WTC11 (cell line): ENCODE data around the gene OST4. TPM values are rescaled to one million over a fixed set of nuclear protein-coding genes. Genes with fewer than 3 reads are reported as not detected.

ENCODE experiments used
- ATAC-seq: fragments of 200-7000 bp; cut with Tn5 transposase; 2 replicates; pipeline ENCODE4 v1.10.0; 2021; ENCODE audit warnings: mild to moderate bottlenecking, moderate library complexity
- CTCF ChIA-PET: fragments of 300-600 bp; sonication (Branson Sonifier 250); formaldehyde crosslinking; loops from one replicate; lab custom pipeline; 2021; ENCODE audit warnings: antibody characterized with exemption; lab: Charles Lee
- POLR2A ChIA-PET: fragments of 350-600 bp; sonication (Branson Sonifier 250); formaldehyde crosslinking; loops from one replicate; lab custom pipeline; 2021; ENCODE audit warnings: antibody characterized with exemption; lab: Charles Lee
- DNase-seq: peaks from one replicate; pipeline ENCODE4 v3.0.0; 2021; ENCODE audit warnings: low spot score
- H3K27ac Mint-ChIP-seq: 2 replicates; pipeline ENCODE4 v1.8.0; 2021; ENCODE audit warnings: mixed read lengths
- H3K27me3 Mint-ChIP-seq: 2 replicates; pipeline ENCODE4 v1.8.0; 2021; ENCODE audit warnings: low read depth, mild to moderate bottlenecking, moderate library complexity, mixed read lengths
- H3K36me3 Mint-ChIP-seq: 2 replicates; pipeline ENCODE4 v1.8.0; 2021; ENCODE audit warnings: mixed read lengths
- H3K4me1 Mint-ChIP-seq: 2 replicates; pipeline ENCODE4 v1.8.0; 2022; ENCODE audit warnings: mixed read lengths
- H3K4me3 Mint-ChIP-seq: 2 replicates; pipeline ENCODE4 v1.8.0; 2021; ENCODE audit warnings: mild to moderate bottlenecking, moderate library complexity, mixed read lengths
- H3K9me3 Mint-ChIP-seq: 2 replicates; pipeline ENCODE4 v1.8.0; 2021; ENCODE audit warnings: mixed read lengths
- FOXK1 ChIP-seq: sonication (generic); formaldehyde crosslinking; IDR thresholded peaks from 2 replicates; pipeline ENCODE4 v1.8.0; 2022; ENCODE audit warnings: mild to moderate bottlenecking, moderate library complexity, missing genetic modification reagents
- NR2C2 ChIP-seq: sonication (generic); formaldehyde crosslinking; IDR thresholded peaks from 2 replicates; pipeline ENCODE4 v1.8.0; 2022; ENCODE audit warnings: mild to moderate bottlenecking, missing genetic modification reagents
- OVOL2 ChIP-seq: fragments of 250-450 bp; sonication (Bioruptor Pico); IDR thresholded peaks from 2 replicates; pipeline ENCODE4 v1.9.0; 2021; ENCODE audit warnings: mild to moderate bottlenecking, borderline replicate concordance
- SMAD4 ChIP-seq: sonication (generic); formaldehyde crosslinking; IDR thresholded peaks from 2 replicates; pipeline ENCODE4 v1.8.0; 2022; ENCODE audit warnings: mild to moderate bottlenecking, missing genetic modification reagents
- ZNF121 ChIP-seq: sonication (generic); formaldehyde crosslinking; IDR thresholded peaks from 2 replicates; pipeline ENCODE4 v1.8.0; 2023; ENCODE audit warnings: missing genetic modification reagents
- ZNF219 ChIP-seq: sonication (generic); formaldehyde crosslinking; IDR thresholded peaks from 2 replicates; pipeline ENCODE4 v1.8.0; 2023; ENCODE audit warnings: missing genetic modification reagents, mild to moderate bottlenecking, borderline replicate concordance
- total RNA-seq: library from RNA; stranded (reverse); gene quantifications from 3 replicates; pipeline ENCODE4 v1.2.3, GENCODE V29; 2021
- TF ChIP-seq, protein P1 (sequence below): sonication (generic); formaldehyde crosslinking; IDR thresholded peaks from 2 replicates; pipeline ENCODE4 v1.8.0; 2023; ENCODE audit warnings: missing genetic modification reagents, mild to moderate bottlenecking, borderline replicate concordance
- TF ChIP-seq, protein P2 (sequence below): sonication (generic); formaldehyde crosslinking; IDR thresholded peaks from 2 replicates; pipeline ENCODE4 v1.8.1; 2023; ENCODE audit warnings: mild to moderate bottlenecking, missing genetic modification reagents, borderline replicate concordance
- TF ChIP-seq, protein P3 (sequence below): fragments of 250-450 bp; sonication (Bioruptor Pico); IDR thresholded peaks from 2 replicates; pipeline ENCODE4 v1.9.0; 2021; ENCODE audit warnings: mild to moderate bottlenecking, borderline replicate concordance
- TF ChIP-seq, protein P4 (sequence below): sonication (generic); formaldehyde crosslinking; conservative IDR thresholded peaks from 2 replicates; pipeline ENCODE4 v1.8.1; 2023; ENCODE audit warnings: mild to moderate bottlenecking, low read depth, missing genetic modification reagents, moderate library complexity

Gene OST4
- total RNA-seq, 1 experiment from 2014 or later, result 210 TPM

DNA sequence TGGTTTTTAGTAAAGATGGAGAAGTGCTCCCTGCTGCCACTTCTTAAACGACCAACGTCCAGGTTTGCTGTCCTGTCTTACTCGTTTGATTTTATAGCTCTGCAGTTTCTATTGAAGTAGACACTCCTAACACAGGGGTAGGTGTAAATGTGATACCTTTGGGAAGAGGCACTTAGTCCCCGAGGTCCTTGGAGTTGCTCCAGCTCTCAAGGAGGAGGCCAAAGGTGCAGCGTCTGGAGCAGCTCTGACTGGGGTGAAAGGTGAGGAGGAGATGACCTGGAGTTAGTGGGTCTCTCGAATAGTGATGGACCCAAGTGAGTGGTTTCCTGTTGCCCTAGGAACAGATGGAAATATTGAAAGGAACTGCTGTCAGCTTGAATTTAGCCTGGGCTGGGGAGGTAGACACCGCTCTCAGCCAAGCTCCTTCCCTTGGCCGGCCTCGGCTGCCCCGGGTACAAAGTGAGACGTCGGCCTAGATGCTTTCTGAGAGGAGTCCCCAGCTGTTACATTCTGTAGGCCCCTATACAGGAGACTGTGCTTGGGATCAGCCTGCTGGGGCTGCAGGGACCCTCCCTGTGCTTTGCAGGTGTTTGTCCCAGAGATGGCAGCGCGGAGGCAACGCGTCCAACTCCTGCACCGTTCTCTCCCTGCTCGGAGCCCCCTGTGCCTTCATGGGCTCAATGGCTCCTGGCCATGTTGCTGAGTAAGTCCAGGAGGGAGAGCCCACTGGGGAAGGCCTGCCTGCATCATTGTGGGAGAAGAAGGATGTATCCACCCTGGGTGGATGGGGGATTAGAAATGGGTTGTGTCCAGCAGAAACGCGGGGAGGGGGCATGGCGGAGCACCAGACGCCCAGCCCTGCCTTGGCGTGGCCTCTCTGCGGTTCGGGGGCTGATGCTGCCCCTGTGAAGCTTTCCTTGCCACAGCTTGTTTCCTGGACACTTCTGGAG is 20.6 kb upstream of the OST4 start:
- Mint-ChIP-seq H3K4me1 (peaks cover 14% of the 10 kb centered on the region), H3K4me3 (no peak overlapping the region), H3K27ac (no peak overlapping the region), H3K27me3 (peaks cover 9% of the 10 kb centered on the region), H3K9me3 (no peaks in the 10 kb centered on the region), H3K36me3 (no peaks in the 10 kb centered on the region)
- DNase-seq (no peak), ATAC-seq (no peak)
- POLR2A ChIA-PET, result no interaction called here
- no peak for TF ChIP-seq SMAD4 (CRISPR knock-in tag)
- TF ChIP-seq ZNF219 (CRISPR knock-in tag), result no peak
- TF ChIP-seq, protein P1, sequence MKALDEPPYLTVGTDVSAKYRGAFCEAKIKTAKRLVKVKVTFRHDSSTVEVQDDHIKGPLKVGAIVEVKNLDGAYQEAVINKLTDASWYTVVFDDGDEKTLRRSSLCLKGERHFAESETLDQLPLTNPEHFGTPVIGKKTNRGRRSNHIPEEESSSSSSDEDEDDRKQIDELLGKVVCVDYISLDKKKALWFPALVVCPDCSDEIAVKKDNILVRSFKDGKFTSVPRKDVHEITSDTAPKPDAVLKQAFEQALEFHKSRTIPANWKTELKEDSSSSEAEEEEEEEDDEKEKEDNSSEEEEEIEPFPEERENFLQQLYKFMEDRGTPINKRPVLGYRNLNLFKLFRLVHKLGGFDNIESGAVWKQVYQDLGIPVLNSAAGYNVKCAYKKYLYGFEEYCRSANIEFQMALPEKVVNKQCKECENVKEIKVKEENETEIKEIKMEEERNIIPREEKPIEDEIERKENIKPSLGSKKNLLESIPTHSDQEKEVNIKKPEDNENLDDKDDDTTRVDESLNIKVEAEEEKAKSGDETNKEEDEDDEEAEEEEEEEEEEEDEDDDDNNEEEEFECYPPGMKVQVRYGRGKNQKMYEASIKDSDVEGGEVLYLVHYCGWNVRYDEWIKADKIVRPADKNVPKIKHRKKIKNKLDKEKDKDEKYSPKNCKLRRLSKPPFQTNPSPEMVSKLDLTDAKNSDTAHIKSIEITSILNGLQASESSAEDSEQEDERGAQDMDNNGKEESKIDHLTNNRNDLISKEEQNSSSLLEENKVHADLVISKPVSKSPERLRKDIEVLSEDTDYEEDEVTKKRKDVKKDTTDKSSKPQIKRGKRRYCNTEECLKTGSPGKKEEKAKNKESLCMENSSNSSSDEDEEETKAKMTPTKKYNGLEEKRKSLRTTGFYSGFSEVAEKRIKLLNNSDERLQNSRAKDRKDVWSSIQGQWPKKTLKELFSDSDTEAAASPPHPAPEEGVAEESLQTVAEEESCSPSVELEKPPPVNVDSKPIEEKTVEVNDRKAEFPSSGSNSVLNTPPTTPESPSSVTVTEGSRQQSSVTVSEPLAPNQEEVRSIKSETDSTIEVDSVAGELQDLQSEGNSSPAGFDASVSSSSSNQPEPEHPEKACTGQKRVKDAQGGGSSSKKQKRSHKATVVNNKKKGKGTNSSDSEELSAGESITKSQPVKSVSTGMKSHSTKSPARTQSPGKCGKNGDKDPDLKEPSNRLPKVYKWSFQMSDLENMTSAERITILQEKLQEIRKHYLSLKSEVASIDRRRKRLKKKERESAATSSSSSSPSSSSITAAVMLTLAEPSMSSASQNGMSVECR (CRISPR knock-in tag), result no peak
- TF ChIP-seq OVOL2, result no peak
- TF ChIP-seq NR2C2 (CRISPR knock-in tag), result no peak
- TF ChIP-seq FOXK1, result no peak
- TF ChIP-seq, protein P2, sequence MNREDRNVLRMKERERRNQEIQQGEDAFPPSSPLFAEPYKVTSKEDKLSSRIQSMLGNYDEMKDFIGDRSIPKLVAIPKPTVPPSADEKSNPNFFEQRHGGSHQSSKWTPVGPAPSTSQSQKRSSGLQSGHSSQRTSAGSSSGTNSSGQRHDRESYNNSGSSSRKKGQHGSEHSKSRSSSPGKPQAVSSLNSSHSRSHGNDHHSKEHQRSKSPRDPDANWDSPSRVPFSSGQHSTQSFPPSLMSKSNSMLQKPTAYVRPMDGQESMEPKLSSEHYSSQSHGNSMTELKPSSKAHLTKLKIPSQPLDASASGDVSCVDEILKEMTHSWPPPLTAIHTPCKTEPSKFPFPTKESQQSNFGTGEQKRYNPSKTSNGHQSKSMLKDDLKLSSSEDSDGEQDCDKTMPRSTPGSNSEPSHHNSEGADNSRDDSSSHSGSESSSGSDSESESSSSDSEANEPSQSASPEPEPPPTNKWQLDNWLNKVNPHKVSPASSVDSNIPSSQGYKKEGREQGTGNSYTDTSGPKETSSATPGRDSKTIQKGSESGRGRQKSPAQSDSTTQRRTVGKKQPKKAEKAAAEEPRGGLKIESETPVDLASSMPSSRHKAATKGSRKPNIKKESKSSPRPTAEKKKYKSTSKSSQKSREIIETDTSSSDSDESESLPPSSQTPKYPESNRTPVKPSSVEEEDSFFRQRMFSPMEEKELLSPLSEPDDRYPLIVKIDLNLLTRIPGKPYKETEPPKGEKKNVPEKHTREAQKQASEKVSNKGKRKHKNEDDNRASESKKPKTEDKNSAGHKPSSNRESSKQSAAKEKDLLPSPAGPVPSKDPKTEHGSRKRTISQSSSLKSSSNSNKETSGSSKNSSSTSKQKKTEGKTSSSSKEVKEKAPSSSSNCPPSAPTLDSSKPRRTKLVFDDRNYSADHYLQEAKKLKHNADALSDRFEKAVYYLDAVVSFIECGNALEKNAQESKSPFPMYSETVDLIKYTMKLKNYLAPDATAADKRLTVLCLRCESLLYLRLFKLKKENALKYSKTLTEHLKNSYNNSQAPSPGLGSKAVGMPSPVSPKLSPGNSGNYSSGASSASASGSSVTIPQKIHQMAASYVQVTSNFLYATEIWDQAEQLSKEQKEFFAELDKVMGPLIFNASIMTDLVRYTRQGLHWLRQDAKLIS (CRISPR knock-in tag), result no peak
- TF ChIP-seq, protein P3, sequence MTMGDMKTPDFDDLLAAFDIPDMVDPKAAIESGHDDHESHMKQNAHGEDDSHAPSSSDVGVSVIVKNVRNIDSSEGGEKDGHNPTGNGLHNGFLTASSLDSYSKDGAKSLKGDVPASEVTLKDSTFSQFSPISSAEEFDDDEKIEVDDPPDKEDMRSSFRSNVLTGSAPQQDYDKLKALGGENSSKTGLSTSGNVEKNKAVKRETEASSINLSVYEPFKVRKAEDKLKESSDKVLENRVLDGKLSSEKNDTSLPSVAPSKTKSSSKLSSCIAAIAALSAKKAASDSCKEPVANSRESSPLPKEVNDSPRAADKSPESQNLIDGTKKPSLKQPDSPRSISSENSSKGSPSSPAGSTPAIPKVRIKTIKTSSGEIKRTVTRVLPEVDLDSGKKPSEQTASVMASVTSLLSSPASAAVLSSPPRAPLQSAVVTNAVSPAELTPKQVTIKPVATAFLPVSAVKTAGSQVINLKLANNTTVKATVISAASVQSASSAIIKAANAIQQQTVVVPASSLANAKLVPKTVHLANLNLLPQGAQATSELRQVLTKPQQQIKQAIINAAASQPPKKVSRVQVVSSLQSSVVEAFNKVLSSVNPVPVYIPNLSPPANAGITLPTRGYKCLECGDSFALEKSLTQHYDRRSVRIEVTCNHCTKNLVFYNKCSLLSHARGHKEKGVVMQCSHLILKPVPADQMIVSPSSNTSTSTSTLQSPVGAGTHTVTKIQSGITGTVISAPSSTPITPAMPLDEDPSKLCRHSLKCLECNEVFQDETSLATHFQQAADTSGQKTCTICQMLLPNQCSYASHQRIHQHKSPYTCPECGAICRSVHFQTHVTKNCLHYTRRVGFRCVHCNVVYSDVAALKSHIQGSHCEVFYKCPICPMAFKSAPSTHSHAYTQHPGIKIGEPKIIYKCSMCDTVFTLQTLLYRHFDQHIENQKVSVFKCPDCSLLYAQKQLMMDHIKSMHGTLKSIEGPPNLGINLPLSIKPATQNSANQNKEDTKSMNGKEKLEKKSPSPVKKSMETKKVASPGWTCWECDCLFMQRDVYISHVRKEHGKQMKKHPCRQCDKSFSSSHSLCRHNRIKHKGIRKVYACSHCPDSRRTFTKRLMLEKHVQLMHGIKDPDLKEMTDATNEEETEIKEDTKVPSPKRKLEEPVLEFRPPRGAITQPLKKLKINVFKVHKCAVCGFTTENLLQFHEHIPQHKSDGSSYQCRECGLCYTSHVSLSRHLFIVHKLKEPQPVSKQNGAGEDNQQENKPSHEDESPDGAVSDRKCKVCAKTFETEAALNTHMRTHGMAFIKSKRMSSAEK (CRISPR knock-in tag), result no peak
- TF ChIP-seq, protein P4, sequence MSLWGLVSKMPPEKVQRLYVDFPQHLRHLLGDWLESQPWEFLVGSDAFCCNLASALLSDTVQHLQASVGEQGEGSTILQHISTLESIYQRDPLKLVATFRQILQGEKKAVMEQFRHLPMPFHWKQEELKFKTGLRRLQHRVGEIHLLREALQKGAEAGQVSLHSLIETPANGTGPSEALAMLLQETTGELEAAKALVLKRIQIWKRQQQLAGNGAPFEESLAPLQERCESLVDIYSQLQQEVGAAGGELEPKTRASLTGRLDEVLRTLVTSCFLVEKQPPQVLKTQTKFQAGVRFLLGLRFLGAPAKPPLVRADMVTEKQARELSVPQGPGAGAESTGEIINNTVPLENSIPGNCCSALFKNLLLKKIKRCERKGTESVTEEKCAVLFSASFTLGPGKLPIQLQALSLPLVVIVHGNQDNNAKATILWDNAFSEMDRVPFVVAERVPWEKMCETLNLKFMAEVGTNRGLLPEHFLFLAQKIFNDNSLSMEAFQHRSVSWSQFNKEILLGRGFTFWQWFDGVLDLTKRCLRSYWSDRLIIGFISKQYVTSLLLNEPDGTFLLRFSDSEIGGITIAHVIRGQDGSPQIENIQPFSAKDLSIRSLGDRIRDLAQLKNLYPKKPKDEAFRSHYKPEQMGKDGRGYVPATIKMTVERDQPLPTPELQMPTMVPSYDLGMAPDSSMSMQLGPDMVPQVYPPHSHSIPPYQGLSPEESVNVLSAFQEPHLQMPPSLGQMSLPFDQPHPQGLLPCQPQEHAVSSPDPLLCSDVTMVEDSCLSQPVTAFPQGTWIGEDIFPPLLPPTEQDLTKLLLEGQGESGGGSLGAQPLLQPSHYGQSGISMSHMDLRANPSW, result no peak
- no peak for TF ChIP-seq ZNF121 (CRISPR knock-in tag)
- CTCF ChIA-PET, result interaction anchor here (1.3 kb wide), 1 partner anchor 99 kb away, joined by 4 read pairs; no protein-coding TSS in a partner anchor
